ENCODE data around the gene MFSD11.

- TF ChIP-seq CTCF (conservative IDR thresholded peaks at IDR 0.05; ENCODE audit: low read length) = peak; percentile 100
- no peak for TF ChIP-seq EZH2phosphoT487 (IDR thresholded peaks at IDR 0.05; ENCODE audit: borderline replicate concordance, low read depth, low read length)
Observed at GRCh38 chr17:76714822-76715495, 23.0 kb upstream of the MFSD11 start.
